Tibial artery (tissue), 4 donors: Measurements from ENCODE around the gene UBAC2.

Source experiments
- DNase-seq, 2 donors: peaks; one replicate each; pipeline ENCODE4 v3.0.0-alpha.2; 2019
- H3K27ac ChIP-seq, 2 donors: fragments of 200-600 bp; sonication (generic) in 1 of 2; 1 replicate in 1 of 2; 2 replicates in 1 of 2; pipeline ENCODE4 v1.5.1; 2018 to 2019; ENCODE audit warnings: mild to moderate bottlenecking in 1 of 2
- H3K27me3 ChIP-seq, 2 donors: fragments of 200-600 bp; sonication (generic) in 1 of 2; one replicate each; pipeline versions ENCODE4 v1.5.1 to v1.6.0; 2016 to 2019
- H3K36me3 ChIP-seq, 3 donors: fragments of 200-600 bp; sonication (generic) in 2 of 3; one replicate each; pipeline ENCODE4 v1.5.1; 2016 to 2019; ENCODE audit warnings: mild to moderate bottlenecking in 2 of 3
- H3K4me1 ChIP-seq, 4 donors: fragments of 200-600 bp; sonication (generic) in 2 of 4; 1 replicate in 3 of 4; 2 replicates in 1 of 4; pipeline ENCODE4 v1.5.1; 2016 to 2019
- H3K4me3 ChIP-seq, 2 donors: fragments of 200-600 bp; sonication (generic) in 1 of 2; 1 replicate in 1 of 2; 2 replicates in 1 of 2; pipeline ENCODE4 v1.5.1; 2018 to 2019; ENCODE audit warnings: mild to moderate bottlenecking in 2 of 2
- H3K9me3 ChIP-seq, 3 donors: fragments of 200-600 bp; sonication (generic) in 1 of 3; one replicate each; pipeline ENCODE4 v1.5.1; 2016 to 2019
- CTCF ChIP-seq, 2 experiments: fragments of 200-600 bp in 1 of 2; fragments of 450-650 bp in 1 of 2; IDR thresholded peaks; one replicate each; pipeline ENCODE4 v1.5.1; 2017 to 2019; ENCODE audit warnings: antibody characterized with exemption in 2 of 2, mild to moderate bottlenecking in 1 of 2, moderate library complexity in 1 of 2
- intact Hi-C: fragments of 100-400 bp; cut with DNase I; formaldehyde crosslinking; loops from one replicate; pipeline ENCODE4 v1.15.0; 2023; ENCODE audit warnings: low total_unique reads

UBAC2 gene

GRCh38 chr13:99341969-99342722 is 141.5 kb downstream of the UBAC2 start:
- no peak for DNase-seq
- no peak overlapping the region for H3K27ac ChIP-seq

GRCh38 chr13:99342723-99343315 is 142.2 kb downstream of the UBAC2 start:
- no peak overlapping the region for H3K27ac ChIP-seq
- no peaks in the 10 kb centered on the region for H3K9me3 ChIP-seq
- intact Hi-C loops = no loop called here
- no peaks in the 10 kb centered on the region for H3K4me1 ChIP-seq
- no peak for DNase-seq
- peaks cover 26 to 57% (median 41%) of the 10 kb centered on the region in 3 donors for H3K36me3 ChIP-seq
- no peak for TF ChIP-seq CTCF (IDR thresholded peaks at IDR 0.05)
- H3K4me3 ChIP-seq = no peak overlapping the region
- no peaks in the 10 kb centered on the region for H3K27me3 ChIP-seq

More at GRCh38 chr13:99341969-99342722, 141.5 kb downstream of the UBAC2 start:
- Histone ChIP-seq H3K9me3 (no peaks in the 10 kb centered on the region), H3K36me3 (peaks cover 26 to 51% (median 41%) of the 10 kb centered on the region in 3 donors), H3K4me3 (no peak overlapping the region), H3K27me3 (no peaks in the 10 kb centered on the region), H3K4me1 (no peaks in the 10 kb centered on the region)
- no peak for TF ChIP-seq CTCF (IDR thresholded peaks at IDR 0.05)
- intact Hi-C loops = no loop called here

DNA sequence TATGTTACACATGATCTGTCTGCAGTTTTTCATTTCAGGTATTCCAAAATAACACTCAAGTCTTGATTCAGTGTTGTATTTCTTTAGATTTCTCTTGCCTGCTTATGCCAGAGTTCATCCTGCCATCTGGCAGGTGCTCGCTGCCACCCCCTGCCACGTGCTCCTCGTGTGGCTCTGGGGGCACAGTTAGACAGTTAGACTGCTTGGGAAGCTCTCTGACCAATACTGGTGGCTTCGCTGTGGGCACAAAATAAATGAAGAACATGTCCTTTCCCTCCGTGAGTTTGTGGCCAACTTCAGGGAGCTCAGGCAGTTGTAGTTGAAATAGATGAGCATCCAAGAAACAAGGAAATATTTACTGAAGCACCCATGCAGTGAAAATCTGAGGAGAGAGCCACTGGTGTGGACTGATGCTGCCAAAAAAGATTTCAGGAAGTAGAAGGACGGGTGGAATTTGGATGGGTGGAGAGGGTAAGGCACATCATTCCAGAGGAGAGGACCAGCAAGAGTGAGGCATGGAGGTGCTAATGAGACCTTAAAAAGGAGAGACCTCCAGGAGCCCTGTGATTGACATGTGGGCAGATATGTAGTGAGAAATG is 144.1 kb downstream of the UBAC2 start:
- H3K9me3 ChIP-seq = no peaks in the 10 kb centered on the region
- H3K4me1 ChIP-seq = no peaks in the 10 kb centered on the region
- H3K27me3 ChIP-seq = no peaks in the 10 kb centered on the region
- no peak for DNase-seq
- H3K27ac ChIP-seq = no peak overlapping the region
- H3K36me3 ChIP-seq = peaks cover 31 to 68% (median 49%) of the 10 kb centered on the region in 3 donors
- no peak overlapping the region for H3K4me3 ChIP-seq
- TF ChIP-seq CTCF (IDR thresholded peaks at IDR 0.05) = no peak
- intact Hi-C loops = no loop called here

GRCh38 chr13:99345345-99345744 is 144.7 kb downstream of the UBAC2 start:
- Histone ChIP-seq H3K4me1 (no peaks in the 10 kb centered on the region), H3K4me3 (no peak overlapping the region), H3K9me3 (no peaks in the 10 kb centered on the region), H3K27me3 (no peaks in the 10 kb centered on the region), H3K36me3 (peaks cover 31 to 65% (median 49%) of the 10 kb centered on the region in 3 donors), H3K27ac (no peak overlapping the region)
- no peak for DNase-seq
- TF ChIP-seq CTCF (IDR thresholded peaks at IDR 0.05) = no peak
- intact Hi-C loops = no loop called here

DNA sequence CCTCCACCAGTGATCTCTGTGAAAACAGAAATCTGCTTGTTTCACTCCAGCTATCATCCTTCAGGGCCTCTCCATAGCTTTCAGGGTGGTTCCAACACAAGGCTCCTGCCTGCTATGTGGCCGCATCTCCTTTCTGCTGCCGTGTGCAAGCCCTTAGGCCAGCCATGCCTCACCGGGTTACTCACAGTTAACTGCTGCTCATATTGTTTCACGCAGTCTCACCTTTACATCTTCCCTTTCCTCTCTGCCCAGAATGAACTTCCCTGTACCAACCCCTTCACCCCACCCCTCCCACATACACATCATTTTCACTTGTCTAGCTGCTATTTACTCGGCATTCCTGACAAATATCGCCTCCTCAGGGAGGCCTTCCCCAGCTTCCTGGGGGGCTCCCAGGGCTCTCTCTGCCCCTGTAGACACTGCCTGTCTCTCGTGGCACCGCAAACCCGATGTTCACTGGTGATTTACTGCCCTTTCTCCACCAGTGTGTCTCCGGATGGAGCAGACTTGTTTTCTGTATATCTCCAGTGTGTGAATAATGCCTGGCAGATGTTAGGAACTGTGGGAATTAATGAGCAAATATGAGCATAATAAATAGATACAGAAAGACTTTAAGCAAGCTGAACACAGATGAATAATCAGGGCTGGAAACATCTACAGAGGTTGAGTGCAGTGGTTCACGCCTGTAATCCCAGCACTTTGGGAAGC is 145.8 kb downstream of the UBAC2 start:
- Histone ChIP-seq H3K27me3 (no peaks in the 10 kb centered on the region), H3K27ac (no peak overlapping the region), H3K4me3 (no peak overlapping the region), H3K9me3 (no peaks in the 10 kb centered on the region), H3K36me3 (peaks cover 31 to 55% (median 38%) of the 10 kb centered on the region in 3 donors), H3K4me1 (no peaks in the 10 kb centered on the region)
- intact Hi-C loops = no loop called here
- no peak for TF ChIP-seq CTCF (IDR thresholded peaks at IDR 0.05)
- no peak for DNase-seq
